H9 (cell line): ENCODE results near the gene C1orf21. TPM values are rescaled to one million over a fixed set of nuclear protein-coding genes. Genes with fewer than 3 reads are reported as not detected.
A peak's percentile ranks its signal among the peaks of the same experiment; 100 is the strongest.

Experiments
- DNase-seq: peaks from one replicate; pipeline ENCODE4 v3.0.0-alpha.2; 2017
- H2AFZ ChIP-seq: one replicate; pipeline ENCODE4 v1.6.1; 2013; ENCODE audit warnings: mild to moderate bottlenecking, low read length, control low read depth, moderate library complexity
- H2AK5ac ChIP-seq: 2 replicates; pipeline ENCODE4 v1.6.1; 2013; ENCODE audit warnings: low read length, control low read depth, mixed read lengths; ENCODE audit not compliant: insufficient read length
- H2BK120ac ChIP-seq: one replicate; pipeline ENCODE4 v1.6.1; 2013; ENCODE audit warnings: low read depth, mild to moderate bottlenecking, low read length, control low read depth, inconsistent platforms; ENCODE audit not compliant: poor library complexity, severe bottlenecking
- H2BK12ac ChIP-seq: 2 replicates; pipeline ENCODE4 v1.6.1; 2013; ENCODE audit warnings: low read length, control low read depth, mixed read lengths, low read depth; ENCODE audit not compliant: insufficient read length
- H2BK15ac ChIP-seq: 2 replicates; pipeline ENCODE4 v1.6.1; 2013; ENCODE audit warnings: low read depth, low read length, control low read depth
- H2BK20ac ChIP-seq: one replicate; pipeline ENCODE4 v1.6.1; 2013; ENCODE audit warnings: low read depth, mild to moderate bottlenecking, low read length, control low read depth, inconsistent platforms; ENCODE audit not compliant: poor library complexity, severe bottlenecking
- H2BK5ac ChIP-seq: 2 replicates; pipeline ENCODE4 v1.6.1; 2013; ENCODE audit warnings: low read length, control low read depth, mixed read lengths; ENCODE audit not compliant: insufficient read length
- H3K14ac ChIP-seq: 2 replicates; pipeline ENCODE4 v1.6.1; 2013; ENCODE audit warnings: low read length, control low read depth; ENCODE audit not compliant: insufficient read depth
- H3K18ac ChIP-seq: 2 replicates; pipeline ENCODE4 v1.6.1; 2013; ENCODE audit warnings: low read depth, mild to moderate bottlenecking, mixed read lengths, low read length, control low read depth; ENCODE audit not compliant: insufficient read length
- H3K23ac ChIP-seq: 2 replicates; pipeline ENCODE4 v1.6.1; 2013; ENCODE audit warnings: low read length, control low read depth, mixed read lengths, low read depth; ENCODE audit not compliant: insufficient read length
- H3K23me2 ChIP-seq: 2 replicates; pipeline ENCODE4 v1.6.1; 2013; ENCODE audit warnings: low read depth, mild to moderate bottlenecking, mixed read lengths, low read length, control low read depth; ENCODE audit not compliant: insufficient read length, poor library complexity, severe bottlenecking
- H3K27ac ChIP-seq: 2 replicates; pipeline ENCODE4 v1.5.1; 2013; ENCODE audit warnings: low read length, control low read depth, mixed read lengths, low read depth; ENCODE audit not compliant: insufficient read length
- H3K27me3 ChIP-seq: 2 replicates; pipeline ENCODE4 v1.6.1; 2013; ENCODE audit warnings: low read length, control low read depth, inconsistent platforms; ENCODE audit not compliant: insufficient read depth
- H3K4ac ChIP-seq: 2 replicates; pipeline ENCODE4 v1.6.1; 2013; ENCODE audit warnings: low read depth, mild to moderate bottlenecking, control low read depth, inconsistent platforms, low read length, moderate library complexity
- H3K4me1 ChIP-seq: 2 replicates; pipeline ENCODE4 v1.6.1; 2013; ENCODE audit warnings: low read length, control low read depth, inconsistent platforms; ENCODE audit not compliant: insufficient read depth
- H3K4me2 ChIP-seq: 2 replicates; pipeline ENCODE4 v1.6.1; 2013; ENCODE audit warnings: low read length, control low read depth, mixed read lengths; ENCODE audit not compliant: insufficient read length, insufficient read depth
- H3K56ac ChIP-seq: 2 replicates; pipeline ENCODE4 v1.6.1; 2013; ENCODE audit warnings: low read depth, mild to moderate bottlenecking, mixed read lengths, low read length, control low read depth; ENCODE audit not compliant: insufficient read length
- H3K79me1 ChIP-seq: 2 replicates; pipeline ENCODE4 v1.6.1; 2013; ENCODE audit warnings: low read depth, mild to moderate bottlenecking, moderate library complexity, low read length, control low read depth, inconsistent platforms; ENCODE audit not compliant: insufficient read depth, poor library complexity, severe bottlenecking
- H3K79me2 ChIP-seq: 2 replicates; pipeline ENCODE4 v1.6.1; 2013; ENCODE audit warnings: low read length, control low read depth, inconsistent platforms; ENCODE audit not compliant: insufficient read depth
- H3K9ac ChIP-seq: 2 replicates; pipeline ENCODE4 v1.6.1; 2013; ENCODE audit warnings: low read length, control low read depth, mixed read lengths; ENCODE audit not compliant: insufficient read length; ENCODE audit errors: extremely low read depth
- H3K9me3 ChIP-seq: one replicate; pipeline ENCODE4 v1.6.1; 2013; ENCODE audit warnings: low read depth, low read length, inconsistent platforms; ENCODE audit not compliant: control insufficient read depth
- H3T11ph ChIP-seq: one replicate; pipeline ENCODE4 v1.6.1; 2013; ENCODE audit warnings: mild to moderate bottlenecking, low read length, control low read depth, inconsistent platforms
- H4K20me1 ChIP-seq: one replicate; pipeline ENCODE4 v1.6.1; 2013; ENCODE audit not compliant: control insufficient read depth, insufficient read length, insufficient read depth
- H4K5ac ChIP-seq: 2 replicates; pipeline ENCODE4 v1.6.1; 2013; ENCODE audit warnings: low read depth, mild to moderate bottlenecking, mixed read lengths, low read length, control low read depth; ENCODE audit not compliant: insufficient read length
- H4K8ac ChIP-seq: replicated peaks from 2 replicates; pipeline ENCODE4 v1.6.1; 2013; ENCODE audit warnings: low read length, control low read depth, mixed read lengths, low read depth; ENCODE audit not compliant: insufficient read length
- H4K91ac ChIP-seq: 2 replicates; pipeline ENCODE4 v1.6.1; 2013; ENCODE audit warnings: low read depth, mild to moderate bottlenecking, moderate library complexity, mixed read lengths, low read length, control low read depth; ENCODE audit not compliant: insufficient read length
- H3K27ac Mint-ChIP-seq, 3 experiments: 2 replicates in 2 of 3; 3 replicates in 1 of 3; pipeline ENCODE4 v1.8.0; 2020 to 2021; ENCODE audit warnings: mixed read lengths in 3 of 3, mild to moderate bottlenecking in 1 of 3, moderate library complexity in 1 of 3
- H3K27me3 Mint-ChIP-seq: 2 replicates; pipeline ENCODE4 v1.8.0; 2021; ENCODE audit warnings: low read depth, mild to moderate bottlenecking, moderate library complexity, mixed read lengths
- H3K36me3 Mint-ChIP-seq, 3 experiments: 2 replicates in 2 of 3; 3 replicates in 1 of 3; pipeline ENCODE4 v1.8.0; 2020 to 2021; ENCODE audit warnings: low read depth in 3 of 3, mixed read lengths in 3 of 3; ENCODE audit not compliant: insufficient read depth in 1 of 3
- H3K4me1 Mint-ChIP-seq, 2 experiments: 2 replicates each; pipeline ENCODE4 v1.8.0; 2020; ENCODE audit warnings: mixed read lengths in 2 of 2
- H3K4me3 Mint-ChIP-seq, 2 experiments: 2 replicates in 1 of 2; 3 replicates in 1 of 2; pipeline ENCODE4 v1.8.0; 2020 to 2021; ENCODE audit warnings: mild to moderate bottlenecking in 2 of 2, mixed read lengths in 2 of 2, moderate library complexity in 1 of 2
- H3K9me3 Mint-ChIP-seq, 2 experiments: 2 replicates in 1 of 2; 3 replicates in 1 of 2; pipeline ENCODE4 v1.8.0; 2020; ENCODE audit warnings: mild to moderate bottlenecking in 2 of 2, mixed read lengths in 2 of 2, moderate library complexity in 1 of 2
- CTCF ChIP-seq: fragments of 200-600 bp; sonication (generic); conservative IDR thresholded peaks from 3 replicates; pipeline ENCODE4 v1.8.0; 2021; ENCODE audit warnings: antibody characterized with exemption, mild to moderate bottlenecking
- WGBS: extraction: QIAGEN DNeasy Blood & Tissue Kit; methylation state at CpG from one replicate; pipeline ENCODE4 v1.1.7; 2013; ENCODE audit warnings: missing lambda C conversion rate, low lambda C conversion rate, mixed read lengths; ENCODE audit not compliant: insufficient read length; ENCODE audit errors: extremely low coverage; 5-methylcytosine and 5-hydroxymethylcytosine counted together
- total RNA-seq: library from RNA; stranded (reverse); gene quantifications from 2 replicates; pipeline ENCODE4 v1.2.1, GENCODE V29; 2021

Gene C1orf21
- total RNA-seq, 1 experiment from 2014 or later = 36.0 TPM

- H4K20me1 ChIP-seq = no peaks in the 10 kb centered on the region
- Mint-ChIP-seq H3K27ac (no peak overlapping the region), H3K4me1 (peaks cover 54 to 58% of the 10 kb centered on the region in 2 experiments), H3K36me3 (no peaks in the 10 kb centered on the region; a peak in 1 of 7 replicates), H3K27me3 (peaks cover 11% of the 10 kb centered on the region; the same call in 1 of the 2 replicates), H3K9me3 (no peaks in the 10 kb centered on the region), H3K4me3 (peak overlapping the region; percentile 52 to 71)
- H3K23me2 ChIP-seq = peaks cover 4% of the 10 kb centered on the region
- H2AFZ ChIP-seq = no peak overlapping the region
- no peaks in the 10 kb centered on the region for H3K79me2 ChIP-seq
- H4K8ac ChIP-seq = no peak overlapping the region
- no peak overlapping the region for H3T11ph ChIP-seq
- no CpG with 5 or more reads among the region's 40 CpGs for WGBS
- peaks cover 2% of the 10 kb centered on the region; the same call in 1 of the 2 replicates for H3K4me1 ChIP-seq
- H3K4ac ChIP-seq = no peak overlapping the region
- H2BK15ac ChIP-seq = no peak overlapping the region
- no peak overlapping the region for H3K18ac ChIP-seq
- H2BK20ac ChIP-seq = no peak overlapping the region
- no peak overlapping the region for H2BK12ac ChIP-seq
- DNase-seq = peak; percentile 89
- no peaks in the 10 kb centered on the region for H3K79me1 ChIP-seq
- no peak overlapping the region for H3K9ac ChIP-seq
- peak overlapping the region; percentile 64 for H3K4me2 ChIP-seq
- no peak overlapping the region for H3K56ac ChIP-seq
- no peak overlapping the region for H2BK5ac ChIP-seq
- no peak overlapping the region for H2AK5ac ChIP-seq
- no peak overlapping the region for H4K5ac ChIP-seq
- TF ChIP-seq CTCF = peak; percentile 99
- H3K27ac ChIP-seq = no peak overlapping the region
- no peak overlapping the region for H3K14ac ChIP-seq
- H3K23ac ChIP-seq = no peak overlapping the region
- no peak overlapping the region for H2BK120ac ChIP-seq
- H3K27me3 ChIP-seq = no peaks in the 10 kb centered on the region
- no peak overlapping the region for H4K91ac ChIP-seq
- H3K9me3 ChIP-seq = no peaks in the 10 kb centered on the region
These were observed 277.3 kb downstream of the C1orf21 start for GRCh38 chr1:184664042-184664660.
